SW 1271 (cell line): ENCODE measurements around the gene GFRA1.
"Not testable (repeated sequence)": the region's sequence is repeated elsewhere in the genome, so short reads cannot be mapped to it uniquely, and the experiment has no call there.

Experiments
- DNase-seq, 2 experiments: peaks; one replicate each; lab custom pipeline; 2025; lab: John Stamatoyannopoulos, UW

Gene GFRA1

GRCh38 chr10:116197946-116198675 is 74.9 kb downstream of the GFRA1 start:
- DNase-seq: no peak

GRCh38 chr10:116195583-116195982 is 77.4 kb downstream of the GFRA1 start:
- no peak for DNase-seq

- no peak for DNase-seq
Observed at GRCh38 chr10:116195039-116195438, 78.0 kb downstream of the GFRA1 start.

- DNase-seq: no peak
Observed at GRCh38 chr10:116194061-116194460, 78.9 kb downstream of the GFRA1 start.

- no peak for DNase-seq
Observed at GRCh38 chr10:116190883-116191282, 82.1 kb downstream of the GFRA1 start.

GRCh38 chr10:116186273-116186672 is 86.7 kb downstream of the GFRA1 start:
- no peak for DNase-seq

GRCh38 chr10:116185199-116185867 is 87.7 kb downstream of the GFRA1 start:
- no peak for DNase-seq

GRCh38 chr10:116184512-116184794 is 88.6 kb downstream of the GFRA1 start:
- DNase-seq: no peak

- no peak for DNase-seq
Observed at GRCh38 chr10:116183733-116184511, 89.1 kb downstream of the GFRA1 start.

GRCh38 chr10:116182426-116182825 is 90.6 kb downstream of the GFRA1 start:
- DNase-seq: no peak

GRCh38 chr10:116178086-116178605 is 94.9 kb downstream of the GFRA1 start:
- no peak for DNase-seq

- DNase-seq: no peak
Observed at GRCh38 chr10:116175231-116175630, 97.8 kb downstream of the GFRA1 start.

GRCh38 chr10:116171505-116171904 is 101.5 kb downstream of the GFRA1 start:
- DNase-seq: no peak

- no peak for DNase-seq
Observed at GRCh38 chr10:116170815-116171250, 102.2 kb downstream of the GFRA1 start.

GRCh38 chr10:116169782-116170445 is 103.1 kb downstream of the GFRA1 start:
- DNase-seq: no peak

GRCh38 chr10:116168745-116169144 is 104.3 kb downstream of the GFRA1 start:
- no peak for DNase-seq

GRCh38 chr10:116168329-116168728 is 104.7 kb downstream of the GFRA1 start:
- no peak for DNase-seq

- not testable (repeated sequence) for DNase-seq
Observed at GRCh38 chr10:116165941-116166340, 107.1 kb downstream of the GFRA1 start.

GRCh38 chr10:116164291-116164690 is 108.7 kb downstream of the GFRA1 start:
- no peak for DNase-seq

GRCh38 chr10:116163333-116164131 is 109.5 kb downstream of the GFRA1 start:
- DNase-seq: no peak

GRCh38 chr10:116162851-116163250 is 110.2 kb downstream of the GFRA1 start:
- no peak for DNase-seq
